Hepatocyte (in vitro differentiated cells): Measurements from ENCODE around the gene POU2F1.

Experiments used
- CTCF ChIP-seq: fragments of 200-600 bp; sonication (generic); IDR thresholded peaks from 2 replicates; pipeline ENCODE4 v1.5.1; 2016; ENCODE audit warnings: antibody characterized with exemption, mild to moderate bottlenecking; ENCODE audit not compliant: poor library complexity
- EZH2 ChIP-seq: fragments of 200-600 bp; sonication (generic); IDR thresholded peaks from 2 replicates; pipeline ENCODE4 v1.6.1; 2016; ENCODE audit warnings: antibody characterized with exemption, mild to moderate bottlenecking, borderline replicate concordance
- EZH2phosphoT487 ChIP-seq: fragments of 200-600 bp; sonication (generic); IDR thresholded peaks from one replicate; pipeline ENCODE4 v1.6.1; 2018; ENCODE audit warnings: antibody characterized with exemption, mild to moderate bottlenecking, low read depth, moderate library complexity; ENCODE audit not compliant: unreplicated experiment, severe bottlenecking

GRCh38 chr1:167369933-167370332 lies 149.2 kb downstream of the POU2F1 start:
- no peak for TF ChIP-seq CTCF
- TF ChIP-seq EZH2, result no peak
- no peak for TF ChIP-seq EZH2phosphoT487
